Astrocyte (in vitro differentiated cells and primary cell): Measurements from ENCODE around the gene GNB1L.

Experiments used
- EZH2 ChIP-seq: IDR thresholded peaks from 2 replicates; pipeline ENCODE4 v1.6.1; 2012; ENCODE audit warnings: mild to moderate bottlenecking, low read length, inconsistent platforms; ENCODE audit not compliant: insufficient read depth
- TF ChIP-seq, protein P1 (sequence below): IDR thresholded peaks from 2 replicates; pipeline ENCODE4 v1.5.1; 2011; ENCODE audit warnings: low read depth, mild to moderate bottlenecking, inconsistent platforms, low read length, moderate library complexity; ENCODE audit not compliant: insufficient read depth

GRCh38 chr22:19779011-19779421 is 75.7 kb downstream of the GNB1L start:
- TF ChIP-seq, protein P1, sequence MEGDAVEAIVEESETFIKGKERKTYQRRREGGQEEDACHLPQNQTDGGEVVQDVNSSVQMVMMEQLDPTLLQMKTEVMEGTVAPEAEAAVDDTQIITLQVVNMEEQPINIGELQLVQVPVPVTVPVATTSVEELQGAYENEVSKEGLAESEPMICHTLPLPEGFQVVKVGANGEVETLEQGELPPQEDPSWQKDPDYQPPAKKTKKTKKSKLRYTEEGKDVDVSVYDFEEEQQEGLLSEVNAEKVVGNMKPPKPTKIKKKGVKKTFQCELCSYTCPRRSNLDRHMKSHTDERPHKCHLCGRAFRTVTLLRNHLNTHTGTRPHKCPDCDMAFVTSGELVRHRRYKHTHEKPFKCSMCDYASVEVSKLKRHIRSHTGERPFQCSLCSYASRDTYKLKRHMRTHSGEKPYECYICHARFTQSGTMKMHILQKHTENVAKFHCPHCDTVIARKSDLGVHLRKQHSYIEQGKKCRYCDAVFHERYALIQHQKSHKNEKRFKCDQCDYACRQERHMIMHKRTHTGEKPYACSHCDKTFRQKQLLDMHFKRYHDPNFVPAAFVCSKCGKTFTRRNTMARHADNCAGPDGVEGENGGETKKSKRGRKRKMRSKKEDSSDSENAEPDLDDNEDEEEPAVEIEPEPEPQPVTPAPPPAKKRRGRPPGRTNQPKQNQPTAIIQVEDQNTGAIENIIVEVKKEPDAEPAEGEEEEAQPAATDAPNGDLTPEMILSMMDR, result no peak
- TF ChIP-seq EZH2, result no peak
